Suprapubic skin (tissue), 4 donors: Measurements from ENCODE around the gene CCDC32. TPM values are rescaled to one million over a fixed set of nuclear protein-coding genes. Genes with fewer than 3 reads are reported as not detected.
A peak's percentile ranks its signal among the peaks of the same experiment; 100 is the strongest.

Experiments
- DNase-seq, 2 donors: peaks; one replicate each; pipeline ENCODE4 v3.0.0-alpha.2; 2019; ENCODE audit warnings: low spot score in 2 of 2
- H3K27ac ChIP-seq: fragments of 200-600 bp; sonication (generic); one replicate; pipeline ENCODE4 v1.5.1; 2019
- H3K27me3 ChIP-seq: fragments of 200-600 bp; sonication (generic); one replicate; pipeline ENCODE4 v1.5.1; 2019
- H3K36me3 ChIP-seq: fragments of 200-600 bp; sonication (generic); one replicate; pipeline ENCODE4 v1.5.1; 2019
- H3K4me1 ChIP-seq: fragments of 200-600 bp; sonication (generic); one replicate; pipeline ENCODE4 v1.5.1; 2019
- H3K4me3 ChIP-seq: fragments of 200-600 bp; sonication (generic); one replicate; pipeline ENCODE4 v1.5.1; 2019; ENCODE audit warnings: mild to moderate bottlenecking
- H3K9me3 ChIP-seq: fragments of 200-600 bp; sonication (generic); one replicate; pipeline ENCODE4 v1.5.1; 2019
- EP300 ChIP-seq: sonication (generic); formaldehyde crosslinking; IDR thresholded peaks from one replicate; pipeline ENCODE4 v1.6.1; 2017; ENCODE audit warnings: antibody characterized with exemption
- POLR2A ChIP-seq, 2 donors: fragments of 450-650 bp; IDR thresholded peaks; one replicate each; pipeline ENCODE4 v1.6.1; 2017; ENCODE audit warnings: antibody characterized with exemption in 2 of 2, mild to moderate bottlenecking in 2 of 2, moderate library complexity in 2 of 2
- POLR2AphosphoS5 ChIP-seq, 3 donors: sonication (generic); formaldehyde crosslinking; IDR thresholded peaks; one replicate each; pipeline ENCODE4 v1.6.1; 2017; ENCODE audit warnings: antibody characterized with exemption in 3 of 3
- WGBS: methylation state at CpG from one replicate; pipeline ENCODE4 v1.1.5; 2018; 5-methylcytosine and 5-hydroxymethylcytosine counted together
- total RNA-seq, 4 donors: library from RNA; depleted of rRNA; stranded (reverse); fragments of >200 nt; gene quantifications; one replicate each; pipeline ENCODE4 v1.1.0, GENCODE V29; 2016
- TF ChIP-seq, protein P1 (sequence below), 2 donors: fragments of 200-600 bp in 1 of 2; fragments of 450-650 bp in 1 of 2; sonication (generic) in 1 of 2; IDR thresholded peaks; one replicate each; pipeline ENCODE4 v1.5.1; 2016 to 2019; ENCODE audit warnings: antibody characterized with exemption in 2 of 2, mild to moderate bottlenecking in 1 of 2, moderate library complexity in 1 of 2

Gene CCDC32
- total RNA-seq, 4 donors from 2014 or later: 13.4 to 27.6 (median 19.6) TPM

DNA sequence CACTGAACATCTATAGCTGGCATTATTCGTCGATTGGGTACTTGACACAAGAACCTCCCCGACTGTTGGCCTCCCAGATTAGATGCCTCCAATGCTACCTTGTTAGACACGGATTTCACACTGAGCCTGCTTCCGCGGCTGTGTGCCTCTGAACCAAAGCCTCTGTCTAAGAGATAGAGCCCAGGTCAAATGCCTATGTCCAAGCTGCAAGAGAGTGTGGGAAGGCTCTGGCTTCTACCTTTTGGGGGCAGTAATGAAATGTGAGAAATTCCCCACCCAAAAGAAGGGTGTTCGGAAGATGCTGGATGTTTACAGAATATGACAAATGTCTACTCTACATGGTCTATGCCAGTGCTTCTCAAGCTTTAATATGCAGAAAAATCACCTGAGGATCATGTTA is 2.3 kb upstream of the CCDC32 start:
- Histone ChIP-seq H3K27me3 (no peaks in the 10 kb centered on the region), H3K9me3 (no peaks in the 10 kb centered on the region), H3K27ac (no peak overlapping the region), H3K4me1 (peaks cover 34% of the 10 kb centered on the region), H3K4me3 (no peak overlapping the region), H3K36me3 (peaks cover 6% of the 10 kb centered on the region)
- TF ChIP-seq, protein P1, sequence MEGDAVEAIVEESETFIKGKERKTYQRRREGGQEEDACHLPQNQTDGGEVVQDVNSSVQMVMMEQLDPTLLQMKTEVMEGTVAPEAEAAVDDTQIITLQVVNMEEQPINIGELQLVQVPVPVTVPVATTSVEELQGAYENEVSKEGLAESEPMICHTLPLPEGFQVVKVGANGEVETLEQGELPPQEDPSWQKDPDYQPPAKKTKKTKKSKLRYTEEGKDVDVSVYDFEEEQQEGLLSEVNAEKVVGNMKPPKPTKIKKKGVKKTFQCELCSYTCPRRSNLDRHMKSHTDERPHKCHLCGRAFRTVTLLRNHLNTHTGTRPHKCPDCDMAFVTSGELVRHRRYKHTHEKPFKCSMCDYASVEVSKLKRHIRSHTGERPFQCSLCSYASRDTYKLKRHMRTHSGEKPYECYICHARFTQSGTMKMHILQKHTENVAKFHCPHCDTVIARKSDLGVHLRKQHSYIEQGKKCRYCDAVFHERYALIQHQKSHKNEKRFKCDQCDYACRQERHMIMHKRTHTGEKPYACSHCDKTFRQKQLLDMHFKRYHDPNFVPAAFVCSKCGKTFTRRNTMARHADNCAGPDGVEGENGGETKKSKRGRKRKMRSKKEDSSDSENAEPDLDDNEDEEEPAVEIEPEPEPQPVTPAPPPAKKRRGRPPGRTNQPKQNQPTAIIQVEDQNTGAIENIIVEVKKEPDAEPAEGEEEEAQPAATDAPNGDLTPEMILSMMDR (IDR thresholded peaks at IDR 0.05): no peak
- TF ChIP-seq EP300 (no peak), POLR2A (IDR thresholded peaks at IDR 0.05) (no peak), POLR2AphosphoS5 (IDR thresholded peaks at IDR 0.05) (no peak)
- no peak for DNase-seq
- 43% methylated on average over 4 of the region's 7 CpGs for WGBS

DNA sequence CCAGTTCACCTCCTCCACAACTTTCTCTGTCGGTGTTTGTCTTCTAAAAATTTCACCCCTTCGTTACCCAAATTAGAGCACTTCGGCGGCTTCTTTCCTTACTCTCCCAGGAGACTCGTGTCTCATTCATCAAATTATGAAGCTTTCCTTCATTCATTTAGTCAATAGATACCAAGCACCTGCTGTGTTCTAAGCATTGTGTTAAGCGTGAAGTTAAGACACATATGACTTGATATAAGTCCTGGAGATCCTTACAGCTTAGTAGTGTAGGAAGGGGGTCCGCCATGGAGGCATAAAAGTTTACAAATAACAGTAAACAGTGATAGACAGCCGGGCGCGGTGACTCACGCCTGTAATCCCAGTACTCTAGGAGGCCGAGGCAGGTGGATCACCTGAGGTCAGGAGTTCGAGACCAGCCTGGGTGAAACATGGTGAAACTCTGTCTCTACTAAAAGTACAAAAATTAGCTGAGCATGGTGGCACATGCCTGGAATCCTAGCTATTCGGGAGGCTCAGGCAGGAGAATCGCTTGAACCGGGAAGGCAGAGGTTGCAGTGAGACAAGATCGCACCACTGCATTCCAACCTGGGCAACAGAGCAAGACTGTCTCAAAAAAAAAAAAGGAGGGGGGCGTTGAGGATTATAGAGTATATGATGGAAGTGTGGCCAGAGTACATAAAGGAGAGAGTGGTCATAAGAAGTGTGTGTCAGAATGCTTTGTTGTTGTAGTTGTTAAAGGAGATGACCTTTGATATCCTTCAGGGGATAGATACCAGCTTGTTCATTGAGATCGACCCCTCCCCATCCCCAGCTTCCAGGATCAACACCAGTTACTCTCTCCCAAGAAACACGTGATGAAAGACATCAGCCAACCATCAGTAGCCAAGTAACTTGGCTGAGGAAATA is 744 bp upstream of the CCDC32 start:
- TF ChIP-seq, protein P1 (IDR thresholded peaks at IDR 0.05): no peak

DNA sequence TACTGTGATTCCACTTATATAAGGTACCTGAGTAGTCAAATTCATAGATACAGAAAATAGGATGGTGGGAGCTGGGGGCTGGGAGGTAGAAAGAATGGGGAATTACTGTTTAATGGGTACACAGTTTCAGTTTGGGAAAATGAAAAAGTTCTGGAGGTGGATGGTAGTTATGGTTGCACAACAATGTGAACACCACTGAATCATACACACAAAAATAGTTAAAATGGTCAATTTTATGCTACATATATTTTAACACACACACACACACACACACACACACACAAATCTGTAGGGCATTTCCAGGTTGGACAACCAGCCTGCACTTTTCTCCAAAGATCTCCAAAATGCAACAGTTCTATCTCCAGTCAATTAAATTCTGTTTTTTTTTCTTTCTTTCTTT is 1.4 kb downstream of the CCDC32 start:
- Histone ChIP-seq H3K4me3 (no peak overlapping the region), H3K9me3 (no peaks in the 10 kb centered on the region), H3K27me3 (no peaks in the 10 kb centered on the region), H3K36me3 (peaks cover 7% of the 10 kb centered on the region), H3K27ac (no peak overlapping the region), H3K4me1 (peaks cover 16% of the 10 kb centered on the region)
- no peak for TF ChIP-seq POLR2AphosphoS5 (IDR thresholded peaks at IDR 0.05)
- TF ChIP-seq, protein P1 (IDR thresholded peaks at IDR 0.05): no peak
- no peak for TF ChIP-seq EP300
- no peak for TF ChIP-seq POLR2A (IDR thresholded peaks at IDR 0.05)
- DNase-seq: no peak

More for the DNA sequence above, 744 bp upstream of the CCDC32 start:
- Histone ChIP-seq H3K9me3 (no peaks in the 10 kb centered on the region), H3K4me1 (peaks cover 25% of the 10 kb centered on the region), H3K27me3 (no peaks in the 10 kb centered on the region), H3K27ac (peak overlapping the region; percentile 90), H3K4me3 (peak overlapping the region; percentile 89), H3K36me3 (peaks cover 7% of the 10 kb centered on the region)
- 43% methylated on average over 18 of the region's 20 CpGs for WGBS
- DNase-seq: peak in 1 of 2 donors; percentile 65

DNA sequence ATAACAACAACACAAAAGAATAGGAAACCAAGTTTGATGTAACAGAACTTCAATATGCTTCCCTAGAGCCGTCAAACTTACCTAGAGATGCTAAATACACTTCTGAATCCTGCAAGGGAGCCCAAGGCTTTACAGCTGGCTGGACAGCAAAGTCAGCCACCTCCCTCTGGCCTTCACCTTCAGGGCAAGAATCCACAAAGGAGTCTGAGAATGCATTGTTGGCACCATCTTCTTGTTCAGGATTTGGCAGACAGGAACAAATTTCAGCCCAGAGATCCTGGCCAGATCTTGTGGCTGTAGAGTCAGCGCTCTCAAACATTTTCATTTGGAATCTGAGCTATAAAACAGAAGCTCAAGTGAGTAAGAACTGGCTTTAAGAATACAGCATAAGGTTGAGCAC is 2.2 kb downstream of the CCDC32 start:
- Histone ChIP-seq H3K27ac (no peak overlapping the region), H3K27me3 (no peaks in the 10 kb centered on the region), H3K4me3 (no peak overlapping the region), H3K9me3 (no peaks in the 10 kb centered on the region), H3K36me3 (peaks cover 7% of the 10 kb centered on the region), H3K4me1 (peaks cover 16% of the 10 kb centered on the region)
- no peak for TF ChIP-seq EP300
- no peak for TF ChIP-seq POLR2A (IDR thresholded peaks at IDR 0.05)
- TF ChIP-seq, protein P1 (IDR thresholded peaks at IDR 0.05): no peak
- TF ChIP-seq POLR2AphosphoS5 (IDR thresholded peaks at IDR 0.05): no peak
- peak in 1 of 2 donors; percentile 16 for DNase-seq
- WGBS: 72% methylated on average over 2 of the region's 2 CpGs

DNA sequence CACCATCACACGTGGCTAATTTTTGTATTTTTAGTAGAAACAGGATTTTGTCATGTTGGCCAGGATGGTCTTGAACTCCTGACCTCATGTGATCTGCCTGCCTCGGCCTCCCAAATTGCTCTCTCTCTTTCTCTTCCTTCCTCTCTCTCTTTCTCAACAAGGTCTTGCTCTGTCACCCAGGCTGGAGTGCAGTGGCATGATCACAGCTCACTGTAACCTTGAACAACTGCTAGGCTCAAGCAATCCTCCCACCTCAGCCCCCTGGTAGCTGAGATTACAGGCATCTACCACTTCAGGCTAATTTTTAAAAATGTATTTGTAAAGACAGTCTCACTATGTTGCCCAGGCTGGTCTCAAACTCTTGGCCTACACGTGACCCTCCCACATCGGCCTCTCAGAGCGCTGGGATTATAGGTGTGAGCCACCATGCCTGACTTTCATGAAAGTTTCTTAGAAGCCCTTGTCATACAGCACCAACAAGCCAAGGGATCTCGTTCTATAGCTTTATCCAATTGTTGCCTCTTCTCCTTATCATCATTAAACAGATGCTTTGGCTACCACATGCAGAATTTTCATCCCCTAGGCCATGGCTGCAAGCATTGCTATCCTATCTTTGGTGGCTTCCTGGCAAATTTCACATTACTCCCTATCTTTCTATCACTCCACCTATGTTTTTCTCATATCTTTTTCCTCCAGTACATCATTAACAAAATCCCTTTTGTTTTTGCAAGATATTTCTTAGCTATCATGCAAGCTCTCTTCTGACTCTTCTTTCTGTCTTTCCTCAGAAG is 5.7 kb downstream of the CCDC32 start:
- H3K36me3 ChIP-seq: peaks cover 20% of the 10 kb centered on the region
- H3K27me3 ChIP-seq: no peaks in the 10 kb centered on the region
- H3K27ac ChIP-seq: no peak overlapping the region
- no peak overlapping the region for H3K4me3 ChIP-seq
- no peaks in the 10 kb centered on the region for H3K9me3 ChIP-seq
- WGBS: 90% methylated on average over 6 of the region's 6 CpGs
- no peak for DNase-seq
- H3K4me1 ChIP-seq: peaks cover 8% of the 10 kb centered on the region
- TF ChIP-seq POLR2AphosphoS5 (IDR thresholded peaks at IDR 0.05) (no peak), EP300 (no peak), POLR2A (IDR thresholded peaks at IDR 0.05) (no peak)
- TF ChIP-seq, protein P1 (IDR thresholded peaks at IDR 0.05): no peak
